ENCODE data around the gene GREB1L.

GREB1L gene

GRCh38 chr18:21450913-21451312, 208.9 kb downstream of the GREB1L start:
- no peak for DNase-seq (ENCODE audit: low spot score)

- DNase-seq (ENCODE audit: low spot score) = no peak
Observed at GRCh38 chr18:21451851-21452250, 209.8 kb downstream of the GREB1L start.

- no peak for DNase-seq (ENCODE audit: low spot score)
Observed at GRCh38 chr18:21452276-21452780, 210.3 kb downstream of the GREB1L start.

- no peak for DNase-seq (ENCODE audit: low spot score)
Observed at GRCh38 chr18:21452796-21453510, 210.9 kb downstream of the GREB1L start.

GRCh38 chr18:21453511-21453901, 211.5 kb downstream of the GREB1L start:
- DNase-seq (ENCODE audit: low spot score) = no peak

- DNase-seq (ENCODE audit: low spot score) = no peak
Observed at GRCh38 chr18:21454725-21455124, 212.7 kb downstream of the GREB1L start.

GRCh38 chr18:21456428-21457178, 214.6 kb downstream of the GREB1L start:
- DNase-seq (ENCODE audit: low spot score) = no peak

- DNase-seq (ENCODE audit: low spot score) = no peak
Observed at GRCh38 chr18:21457179-21457535, 215.1 kb downstream of the GREB1L start.

GRCh38 chr18:21458310-21458709, 216.3 kb downstream of the GREB1L start:
- no peak for DNase-seq (ENCODE audit: low spot score)

GRCh38 chr18:21458788-21459187, 216.8 kb downstream of the GREB1L start:
- no peak for DNase-seq (ENCODE audit: low spot score)

- DNase-seq (ENCODE audit: low spot score) = no peak
Observed at GRCh38 chr18:21459706-21460286, 217.8 kb downstream of the GREB1L start.

- DNase-seq (ENCODE audit: low spot score) = no peak
Observed at GRCh38 chr18:21461460-21461859, 219.4 kb downstream of the GREB1L start.

GRCh38 chr18:21463718-21464117, 221.7 kb downstream of the GREB1L start:
- no peak for DNase-seq (ENCODE audit: low spot score)

- DNase-seq (ENCODE audit: low spot score) = no peak
Observed at GRCh38 chr18:21468514-21469164, 226.6 kb downstream of the GREB1L start.

- no peak for DNase-seq (ENCODE audit: low spot score)
Observed at GRCh38 chr18:21472741-21473140, 230.7 kb downstream of the GREB1L start.

GRCh38 chr18:21474621-21475020, 232.6 kb downstream of the GREB1L start:
- no peak for DNase-seq (ENCODE audit: low spot score)

- no peak for DNase-seq (ENCODE audit: low spot score)
Observed at GRCh38 chr18:21479721-21480120, 237.7 kb downstream of the GREB1L start.

- DNase-seq (ENCODE audit: low spot score) = no peak
Observed at GRCh38 chr18:21481739-21482138, 239.7 kb downstream of the GREB1L start.

GRCh38 chr18:21483051-21483450, 241.0 kb downstream of the GREB1L start:
- DNase-seq (ENCODE audit: low spot score) = no peak

GRCh38 chr18:21484851-21485636, 243.0 kb downstream of the GREB1L start:
- no peak for DNase-seq (ENCODE audit: low spot score)

GRCh38 chr18:21486905-21487437, 244.9 kb downstream of the GREB1L start:
- DNase-seq (ENCODE audit: low spot score) = no peak
